Stimulated activated CD4-positive, alpha-beta T cell treated with anti-CD3 and anti-CD28 coated beads, Interleukin-4, amount 100 ng/mL, for 4 hours (primary cell): Measurements from ENCODE around the gene RNU1-2.
"Not testable (repeated sequence)": the region's sequence is repeated elsewhere in the genome, so short reads cannot be mapped to it uniquely, and the experiment has no call there.

Experiments
- DNase-seq, 2 experiments: peaks; one replicate each; pipeline ENCODE4 v3.0.0-alpha.2; 2020

Gene RNU1-2

GRCh38 chr1:16888860-16889816 is 6.6 kb upstream of the RNU1-2 start:
- DNase-seq: peak; percentile 42 to 61

- not testable (repeated sequence) for DNase-seq
Measured at GRCh38 chr1:16890539-16891021, 5.2 kb upstream of the RNU1-2 start.

GRCh38 chr1:16891057-16891456 is 4.7 kb upstream of the RNU1-2 start:
- DNase-seq: not testable (repeated sequence)

- DNase-seq: not testable (repeated sequence)
Measured at GRCh38 chr1:16892978-16893525, 2.7 kb upstream of the RNU1-2 start.

- DNase-seq: not testable (repeated sequence)
Measured at GRCh38 chr1:16893796-16894195, 2.0 kb upstream of the RNU1-2 start.

- DNase-seq: not testable (repeated sequence)
Measured at GRCh38 chr1:16894338-16894737, 1.4 kb upstream of the RNU1-2 start.

GRCh38 chr1:16895233-16895597 is 565 bp upstream of the RNU1-2 start:
- DNase-seq: not testable (repeated sequence)

- DNase-seq: peak; percentile 66 to 69
Measured at GRCh38 chr1:16896316-16897055, 706 bp downstream of the RNU1-2 start.

GRCh38 chr1:16897653-16898052 is 1.9 kb downstream of the RNU1-2 start:
- DNase-seq: not testable (repeated sequence)

GRCh38 chr1:16898298-16898697 is 2.5 kb downstream of the RNU1-2 start:
- DNase-seq: not testable (repeated sequence)

GRCh38 chr1:16899020-16899419 is 3.2 kb downstream of the RNU1-2 start:
- DNase-seq: not testable (repeated sequence)

- DNase-seq: no peak
Measured at GRCh38 chr1:16900751-16901150, 5.0 kb downstream of the RNU1-2 start.

- not testable (repeated sequence) for DNase-seq
Measured at GRCh38 chr1:16901371-16901770, 5.6 kb downstream of the RNU1-2 start.

GRCh38 chr1:16903054-16903453 is 7.3 kb downstream of the RNU1-2 start:
- DNase-seq: no peak

GRCh38 chr1:16903458-16903796 is 7.6 kb downstream of the RNU1-2 start:
- no peak for DNase-seq

- DNase-seq: peak; percentile 95 to 99
Measured at GRCh38 chr1:16904560-16905109, 8.9 kb downstream of the RNU1-2 start.

GRCh38 chr1:16905110-16905867 is 9.5 kb downstream of the RNU1-2 start:
- peak in 1 of 2 experiments; percentile 24 for DNase-seq

GRCh38 chr1:16905868-16906702 is 10.3 kb downstream of the RNU1-2 start:
- no peak for DNase-seq

GRCh38 chr1:16906873-16907272 is 11.1 kb downstream of the RNU1-2 start:
- DNase-seq: no peak

GRCh38 chr1:16907870-16908758 is 12.3 kb downstream of the RNU1-2 start:
- DNase-seq: no peak
